Measurements from ENCODE around the gene OR5D13. TPM values are rescaled to one million over a fixed set of nuclear protein-coding genes. Genes with fewer than 3 reads are reported as not detected.

Gene OR5D13
- total RNA-seq, 4 donors from 2014 or later = not detected

GRCh38 chr11:55795256-55795655 is 22.0 kb downstream of the OR5D13 start, which contains the start of gene OR5D14:
OR5D14 (plus strand) TSS chr11:55795556; CDS start chr11:55795556, 0 bp downstream.
- no peak within 1 kb of the TSS for H3K4me3 ChIP-seq (ENCODE audit: low read depth, poor library complexity, severe bottlenecking)
- intact Hi-C loops (cut with DNase I; ENCODE audit: low total_unique reads) = no loop called here
- no peak for TF ChIP-seq CTCF (IDR thresholded peaks at IDR 0.05)
- TF ChIP-seq POLR2A (IDR thresholded peaks at IDR 0.05) = no peak
- no peak for DNase-seq (ENCODE audit: low spot score in 2 of 2)

DNA sequence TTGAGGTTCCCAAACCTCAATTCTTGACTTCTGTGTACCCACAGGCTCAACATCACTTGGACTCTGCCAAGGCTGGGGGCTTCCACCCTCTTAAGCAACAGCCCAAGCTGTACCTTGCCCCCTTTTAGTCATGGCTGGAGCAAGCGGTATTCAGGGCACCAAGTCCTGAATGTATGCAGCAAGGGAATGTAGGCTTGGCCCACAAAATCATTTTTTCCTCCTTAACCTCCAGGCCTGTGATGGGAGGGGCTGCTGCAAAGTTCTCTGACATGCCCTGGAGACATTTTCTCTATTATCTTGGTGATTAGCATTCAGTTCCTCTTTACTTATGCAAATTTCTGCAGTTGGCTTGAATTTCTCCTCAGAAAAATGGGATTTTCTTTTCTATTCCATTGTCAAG is 33.0 kb downstream of the OR5D13 start:
- intact Hi-C loops (cut with DNase I; ENCODE audit: low total_unique reads) = no loop called here
- WGBS, 2 donors = 69 to 89% methylated on average over 1 of the region's 1 CpG
- DNase-seq (ENCODE audit: low spot score in 2 of 2) = no peak
- TF ChIP-seq CTCF (IDR thresholded peaks at IDR 0.05) (no peak), POLR2A (IDR thresholded peaks at IDR 0.05) (no peak)
- H3K4me3 ChIP-seq (ENCODE audit: low read depth, poor library complexity, severe bottlenecking) = no peak overlapping the region

DNA sequence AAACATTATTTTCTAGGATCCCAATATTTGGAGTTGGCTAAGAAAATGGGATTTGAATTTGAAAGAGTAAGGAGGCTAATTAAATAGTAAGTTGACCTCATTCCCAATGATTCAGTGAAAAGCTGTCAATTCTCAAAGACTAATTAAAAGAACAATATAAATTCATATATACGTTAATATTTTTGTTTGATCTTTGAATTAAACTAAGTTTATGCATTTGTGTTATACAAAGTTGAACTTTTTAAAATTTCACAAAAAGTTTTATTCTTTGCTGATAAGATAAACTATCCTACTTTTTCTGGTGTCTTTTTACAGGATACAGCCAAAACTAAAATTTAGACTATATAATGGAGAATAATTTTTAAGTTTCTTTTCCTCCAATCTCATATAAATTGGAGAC is 37.8 kb downstream of the OR5D13 start, which contains the start of gene OR5L1:
Gene OR5L1, plus strand, starts transcription at position 301 of the 400 bp plus-strand sequence. CDS start 100 bp downstream, outside the sequence.
- WGBS, 2 donors = 91 to 93% methylated on average over 1 of the region's 1 CpG
- intact Hi-C loops (cut with DNase I; ENCODE audit: low total_unique reads) = no loop called here
- no peak for TF ChIP-seq POLR2A (IDR thresholded peaks at IDR 0.05)
- no peak for TF ChIP-seq CTCF (IDR thresholded peaks at IDR 0.05)
- no peak within 1 kb of the TSS for H3K4me3 ChIP-seq (ENCODE audit: low read depth, poor library complexity, severe bottlenecking)
- no peak for DNase-seq (ENCODE audit: low spot score in 2 of 2)

- no peak within 1 kb of the TSS for H3K4me3 ChIP-seq (ENCODE audit: low read depth, poor library complexity, severe bottlenecking)
- WGBS, 2 donors = 76 to 85% methylated on average over 5 of the region's 5 CpGs
- intact Hi-C loops (cut with DNase I; ENCODE audit: low total_unique reads) = no loop called here
- no peak for DNase-seq (ENCODE audit: low spot score in 2 of 2)
- TF ChIP-seq CTCF (IDR thresholded peaks at IDR 0.05) (no peak), POLR2A (IDR thresholded peaks at IDR 0.05) (no peak)
Observed at GRCh38 chr11:55819330-55819729, 46.1 kb downstream of the OR5D13 start, which contains the start of gene OR5D18. OR5D18 (plus strand) TSS chr11:55819630; CDS start chr11:55819630, 0 bp downstream.

Other genes with a start within 250 kb of the OR5D13 start
- gene OR4C15, start 219.0 kb upstream of the OR5D13 start, total RNA-seq = not detected
- not detected for gene OR4C16, start 201.3 kb upstream of the OR5D13 start, total RNA-seq
- gene OR4C11, start 165.8 kb upstream of the OR5D13 start, total RNA-seq = not detected
- gene OR4P4, start 138.3 kb upstream of the OR5D13 start, total RNA-seq = not detected
- gene OR4S2, start 125.1 kb upstream of the OR5D13 start, total RNA-seq = not detected
- not detected for gene OR4C6, start 111.2 kb upstream of the OR5D13 start, total RNA-seq
- not detected for gene OR5D14, start 22.1 kb downstream of the OR5D13 start, total RNA-seq
- gene OR5L1, start 37.9 kb downstream of the OR5D13 start, total RNA-seq = not detected
- not detected for gene OR5D18, start 46.2 kb downstream of the OR5D13 start, total RNA-seq
- not detected for gene OR5L2, start 53.8 kb downstream of the OR5D13 start, total RNA-seq
- not detected for gene OR5D16, start 65.3 kb downstream of the OR5D13 start, total RNA-seq
- gene TRIM51, start 109.9 kb downstream of the OR5D13 start, total RNA-seq = not detected
- not detected for gene OR5W2, start 141.1 kb downstream of the OR5D13 start, total RNA-seq
- not detected for gene OR5I1, start 163.0 kb downstream of the OR5D13 start, total RNA-seq
- not detected for gene OR10AG1, start 196.5 kb downstream of the OR5D13 start, total RNA-seq
- gene OR5F1, start 221.2 kb downstream of the OR5D13 start, total RNA-seq = not detected